Breast epithelium (tissue), 3 donors: ENCODE results near the gene CUEDC2.

Experiments used
- POLR2A ChIP-seq: fragments of 450-650 bp; IDR thresholded peaks from one replicate; pipeline ENCODE4 v1.6.1; 2016; ENCODE audit warnings: antibody characterized with exemption, mild to moderate bottlenecking, moderate library complexity
- POLR2AphosphoS5 ChIP-seq, 3 donors: sonication (generic); formaldehyde crosslinking; IDR thresholded peaks; one replicate each; pipeline ENCODE4 v1.6.1; 2017; ENCODE audit warnings: antibody characterized with exemption in 3 of 3
- TF ChIP-seq, protein P1 (sequence below), 3 donors: fragments of 450-650 bp; IDR thresholded peaks; one replicate each; pipeline ENCODE4 v1.5.1; 2016 to 2017; ENCODE audit warnings: antibody characterized with exemption in 3 of 3, mild to moderate bottlenecking in 3 of 3, moderate library complexity in 3 of 3

DNA sequence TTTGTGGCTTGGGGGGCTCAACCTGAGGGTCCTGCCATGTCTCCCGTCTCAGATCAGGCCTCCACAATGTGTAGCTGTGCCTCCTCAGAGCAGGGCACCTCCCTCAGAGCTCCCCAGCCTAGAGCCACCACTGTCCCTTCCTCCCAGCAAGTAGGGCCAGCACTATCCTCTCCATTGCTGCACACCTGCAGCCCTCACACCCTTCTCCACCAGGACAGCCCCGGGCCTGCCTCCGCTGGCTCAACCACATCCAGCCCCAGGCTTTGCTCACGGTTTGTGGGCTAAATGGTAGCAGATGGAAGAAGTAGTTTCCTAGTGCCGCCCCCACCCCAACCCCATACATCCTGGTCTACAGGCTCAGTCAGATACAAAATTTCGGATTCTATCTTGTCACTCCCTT, 26.7 kb downstream of the CUEDC2 start:
- TF ChIP-seq, protein P1, sequence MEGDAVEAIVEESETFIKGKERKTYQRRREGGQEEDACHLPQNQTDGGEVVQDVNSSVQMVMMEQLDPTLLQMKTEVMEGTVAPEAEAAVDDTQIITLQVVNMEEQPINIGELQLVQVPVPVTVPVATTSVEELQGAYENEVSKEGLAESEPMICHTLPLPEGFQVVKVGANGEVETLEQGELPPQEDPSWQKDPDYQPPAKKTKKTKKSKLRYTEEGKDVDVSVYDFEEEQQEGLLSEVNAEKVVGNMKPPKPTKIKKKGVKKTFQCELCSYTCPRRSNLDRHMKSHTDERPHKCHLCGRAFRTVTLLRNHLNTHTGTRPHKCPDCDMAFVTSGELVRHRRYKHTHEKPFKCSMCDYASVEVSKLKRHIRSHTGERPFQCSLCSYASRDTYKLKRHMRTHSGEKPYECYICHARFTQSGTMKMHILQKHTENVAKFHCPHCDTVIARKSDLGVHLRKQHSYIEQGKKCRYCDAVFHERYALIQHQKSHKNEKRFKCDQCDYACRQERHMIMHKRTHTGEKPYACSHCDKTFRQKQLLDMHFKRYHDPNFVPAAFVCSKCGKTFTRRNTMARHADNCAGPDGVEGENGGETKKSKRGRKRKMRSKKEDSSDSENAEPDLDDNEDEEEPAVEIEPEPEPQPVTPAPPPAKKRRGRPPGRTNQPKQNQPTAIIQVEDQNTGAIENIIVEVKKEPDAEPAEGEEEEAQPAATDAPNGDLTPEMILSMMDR (IDR thresholded peaks at IDR 0.05) = no peak
- no peak for TF ChIP-seq POLR2AphosphoS5 (IDR thresholded peaks at IDR 0.05)
- no peak for TF ChIP-seq POLR2A
